ENCODE results near the gene OOSP2.
"Not testable (repeated sequence)": the region's sequence is repeated elsewhere in the genome, so short reads cannot be mapped to it uniquely, and the experiment has no call there.

DNA sequence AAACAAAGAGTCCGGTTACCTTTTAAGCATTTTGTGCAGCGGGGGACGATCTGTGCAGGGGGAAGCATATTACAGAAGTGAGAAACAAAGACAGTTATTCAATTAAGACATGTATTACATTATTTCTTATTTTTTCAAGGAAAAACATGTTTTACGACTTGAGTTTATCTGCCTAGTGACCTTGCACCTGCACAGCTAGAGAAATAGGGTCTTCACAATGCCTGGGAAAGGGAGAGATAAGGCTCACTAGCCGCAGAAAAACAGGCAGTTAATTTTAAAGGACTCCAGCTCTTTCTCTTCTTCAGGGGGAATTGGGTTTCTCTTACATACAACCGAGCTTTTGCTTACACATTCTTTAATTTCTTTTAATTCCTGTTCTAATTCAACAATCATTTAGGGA, 31.4 kb downstream of the OOSP2 start:
- TF ChIP-seq, protein P1, sequence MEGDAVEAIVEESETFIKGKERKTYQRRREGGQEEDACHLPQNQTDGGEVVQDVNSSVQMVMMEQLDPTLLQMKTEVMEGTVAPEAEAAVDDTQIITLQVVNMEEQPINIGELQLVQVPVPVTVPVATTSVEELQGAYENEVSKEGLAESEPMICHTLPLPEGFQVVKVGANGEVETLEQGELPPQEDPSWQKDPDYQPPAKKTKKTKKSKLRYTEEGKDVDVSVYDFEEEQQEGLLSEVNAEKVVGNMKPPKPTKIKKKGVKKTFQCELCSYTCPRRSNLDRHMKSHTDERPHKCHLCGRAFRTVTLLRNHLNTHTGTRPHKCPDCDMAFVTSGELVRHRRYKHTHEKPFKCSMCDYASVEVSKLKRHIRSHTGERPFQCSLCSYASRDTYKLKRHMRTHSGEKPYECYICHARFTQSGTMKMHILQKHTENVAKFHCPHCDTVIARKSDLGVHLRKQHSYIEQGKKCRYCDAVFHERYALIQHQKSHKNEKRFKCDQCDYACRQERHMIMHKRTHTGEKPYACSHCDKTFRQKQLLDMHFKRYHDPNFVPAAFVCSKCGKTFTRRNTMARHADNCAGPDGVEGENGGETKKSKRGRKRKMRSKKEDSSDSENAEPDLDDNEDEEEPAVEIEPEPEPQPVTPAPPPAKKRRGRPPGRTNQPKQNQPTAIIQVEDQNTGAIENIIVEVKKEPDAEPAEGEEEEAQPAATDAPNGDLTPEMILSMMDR (conservative IDR thresholded peaks at IDR 0.05; ENCODE audit: low read length) = not testable (repeated sequence)
- not testable (repeated sequence) for TF ChIP-seq EZH2phosphoT487 (IDR thresholded peaks at IDR 0.05; ENCODE audit: borderline replicate concordance)
